NCI-H774 (cell line): ENCODE measurements around the gene OR51B2.

ENCODE experiments used
- DNase-seq: peaks from one replicate; lab custom pipeline; 2025; lab: John Stamatoyannopoulos, UW

OR51B2 gene

GRCh38 chr11:5283882-5284281 is 40.2 kb downstream of the OR51B2 start:
- DNase-seq = no peak

DNA sequence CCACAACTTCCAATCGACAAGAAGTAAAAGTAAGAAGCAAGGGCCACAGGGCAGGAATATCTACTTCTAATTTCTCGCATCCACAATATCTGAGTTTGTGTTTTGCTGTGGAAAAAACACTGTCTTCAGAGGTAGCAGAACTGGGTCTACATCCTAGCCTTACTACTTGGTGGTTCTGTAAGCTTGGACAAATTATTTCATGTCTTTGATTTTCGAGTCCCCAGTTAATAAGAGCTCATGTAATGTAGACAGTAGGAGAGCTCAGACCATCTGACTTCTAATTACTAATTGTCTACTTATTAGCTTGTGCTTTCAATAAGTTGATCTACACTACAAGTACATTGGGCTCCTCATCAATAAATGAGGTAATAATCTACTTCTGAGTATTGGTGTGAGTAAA is 41.0 kb downstream of the OR51B2 start:
- DNase-seq = no peak

DNA sequence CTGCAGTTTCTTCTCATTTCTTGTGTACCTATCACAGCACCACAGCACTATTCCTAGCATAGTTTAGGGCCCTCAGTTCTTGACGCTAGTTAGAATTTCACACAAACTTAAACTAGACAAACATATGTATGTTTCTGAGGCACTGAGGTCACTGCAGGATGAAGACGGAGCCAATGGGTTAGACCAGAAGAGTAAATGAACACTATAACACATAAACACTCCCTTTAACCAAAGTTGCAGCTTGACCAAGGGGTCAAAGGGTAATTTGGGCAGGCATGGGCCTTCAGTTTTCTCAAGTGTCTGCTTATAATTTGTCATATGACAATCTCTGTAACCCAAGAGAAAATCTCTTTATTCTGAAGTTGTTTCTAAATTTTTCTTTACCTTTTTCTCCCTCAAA is 41.5 kb downstream of the OR51B2 start:
- DNase-seq = no peak

GRCh38 chr11:5281596-5281995 is 42.5 kb downstream of the OR51B2 start:
- no peak for DNase-seq

DNA sequence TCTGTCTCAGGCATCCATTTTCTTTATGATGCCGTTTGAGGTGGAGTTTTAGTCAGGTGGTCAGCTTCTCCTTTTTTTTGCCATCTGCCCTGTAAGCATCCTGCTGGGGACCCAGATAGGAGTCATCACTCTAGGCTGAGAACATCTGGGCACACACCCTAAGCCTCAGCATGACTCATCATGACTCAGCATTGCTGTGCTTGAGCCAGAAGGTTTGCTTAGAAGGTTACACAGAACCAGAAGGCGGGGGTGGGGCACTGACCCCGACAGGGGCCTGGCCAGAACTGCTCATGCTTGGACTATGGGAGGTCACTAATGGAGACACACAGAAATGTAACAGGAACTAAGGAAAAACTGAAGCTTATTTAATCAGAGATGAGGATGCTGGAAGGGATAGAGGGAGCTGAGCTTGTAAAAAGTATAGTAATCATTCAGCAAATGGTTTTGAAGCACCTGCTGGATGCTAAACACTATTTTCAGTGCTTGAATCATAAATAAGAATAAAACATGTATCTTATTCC is 43.5 kb downstream of the OR51B2 start:
- DNase-seq = peak; percentile 19

GRCh38 chr11:5279471-5280090 is 44.5 kb downstream of the OR51B2 start:
- DNase-seq = no peak

- DNase-seq = no peak
These were observed 46.2 kb downstream of the OR51B2 start for GRCh38 chr11:5277807-5278382.

DNA sequence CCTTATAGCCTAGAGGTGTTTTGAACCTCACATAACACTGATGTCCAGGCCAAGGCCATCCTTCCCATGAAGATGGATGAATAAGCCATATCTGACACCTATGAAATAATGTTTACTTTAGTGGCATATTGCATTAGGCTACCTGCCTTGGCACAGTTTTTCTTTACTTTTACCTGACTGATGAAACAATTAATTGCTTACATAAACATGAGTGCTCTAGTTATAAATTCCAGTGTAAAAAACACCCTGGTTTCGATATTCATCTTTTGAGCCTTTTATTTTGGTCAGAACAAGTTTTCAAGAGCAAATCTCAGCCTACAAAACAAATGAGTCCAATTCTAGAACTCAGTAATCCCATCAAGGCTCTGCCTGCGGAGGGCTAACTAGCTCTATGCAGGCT is 47.4 kb downstream of the OR51B2 start:
- DNase-seq = no peak

- no peak for DNase-seq
These were observed 48.6 kb downstream of the OR51B2 start for GRCh38 chr11:5275369-5276110.

GRCh38 chr11:5274395-5274794 is 49.7 kb downstream of the OR51B2 start:
- no peak for DNase-seq
